K562 (cell line): ENCODE measurements around the gene GATC. TPM values are rescaled to one million over a fixed set of nuclear protein-coding genes. Genes with fewer than 3 reads are reported as not detected.

ENCODE experiments used
- ATAC-seq: fragments of 200-7000 bp; cut with Tn5 transposase; 3 replicates; pipeline ENCODE4 v1.9.1; 2020; ENCODE audit warnings: moderate library complexity
- BruUV-seq: library from RNA; stranded (reverse); fragments of 400-500 nt; replicated peaks from 2 replicates; lab custom pipeline; 2021; lab: Mats Ljungman, UMichigan
- CTCF ChIA-PET: fragments of 300-600 bp; formaldehyde crosslinking; extraction: SDS; loops from one replicate; lab custom pipeline; 2021; ENCODE audit warnings: low intra/inter-chr PET ratio; lab: Yijun Ruan, JAX
- POLR2A ChIA-PET: fragments of 300-600, 350-650 bp; sonication (Branson Sonifier 250); formaldehyde crosslinking; extraction: SDS; loops from one replicate; lab custom pipeline; 2021; ENCODE audit warnings: antibody characterized with exemption, inconsistent platforms; lab: Yijun Ruan, JAX
- DNase-seq, 4 experiments: peaks; one replicate each; pipeline versions ENCODE4 v3.0.0 to v3.0.0-alpha.2; 2011 to 2018; ENCODE audit warnings: low spot score in 3 of 4, mixed read lengths in 3 of 4; ENCODE audit errors: extremely low read depth in 1 of 4
- FAIRE-seq: peaks from 2 replicates; lab custom pipeline; 2011; peaks lifted over from hg19 to GRCh38; lab: Jason Lieb, UNC
- H2AFZ ChIP-seq: 2 replicates; pipeline ENCODE4 v1.6.0; 2011; ENCODE audit warnings: low read depth, low read length, control low read depth, inconsistent platforms
- H3K27ac ChIP-seq: fragments of 200-600 bp; 3 replicates; pipeline ENCODE4 v1.8.0; 2011; ENCODE audit warnings: low read depth, mild to moderate bottlenecking, control low read depth, inconsistent platforms, low read length, moderate library complexity, mixed read lengths; ENCODE audit errors: extremely low read depth
- H3K27me3 ChIP-seq, 2 experiments: fragments of 300-600 bp in 1 of 2; 2 replicates in 1 of 2; 3 replicates in 1 of 2; pipeline versions ENCODE4 v1.6.0 to v1.8.0; 2011; ENCODE audit warnings: inconsistent platforms in 2 of 2, low read length in 2 of 2, mild to moderate bottlenecking in 1 of 2, mixed read lengths in 1 of 2, moderate library complexity in 1 of 2; ENCODE audit not compliant: control insufficient read depth in 2 of 2, insufficient read depth in 2 of 2
- H3K36me3 ChIP-seq: fragments of 300-600 bp; 3 replicates; pipeline ENCODE4 v1.8.0; 2011; ENCODE audit warnings: mild to moderate bottlenecking, low read length, inconsistent platforms; ENCODE audit not compliant: control insufficient read depth, insufficient read depth
- H3K4me1 ChIP-seq, 2 experiments: fragments of 200-600 bp in 1 of 2; replicated peaks in 1 of 2; 2 replicates in 1 of 2; 3 replicates in 1 of 2; pipeline versions ENCODE4 v1.5.1 to v1.8.0; 2011; ENCODE audit warnings: inconsistent platforms in 2 of 2, low read length in 2 of 2, mild to moderate bottlenecking in 1 of 2, mixed read lengths in 1 of 2, moderate library complexity in 1 of 2; ENCODE audit not compliant: control insufficient read depth in 2 of 2, insufficient read depth in 2 of 2
- H3K4me2 ChIP-seq: 2 replicates; pipeline ENCODE4 v1.6.1; 2011; ENCODE audit warnings: low read length, control low read depth, inconsistent platforms, mixed read lengths; ENCODE audit not compliant: insufficient read depth
- H3K4me3 ChIP-seq: fragments of 200-600 bp; sonication (generic), shearing (Covaris generic); 2 replicates; pipeline ENCODE4 v1.5.1; 2016; ENCODE audit warnings: control low read depth, inconsistent platforms
- H3K79me2 ChIP-seq: fragments of 200-600 bp; 3 replicates; pipeline ENCODE4 v1.8.0; 2011; ENCODE audit warnings: low read length, inconsistent platforms; ENCODE audit not compliant: control insufficient read depth, insufficient read depth
- H3K9ac ChIP-seq, 2 experiments: 2 replicates each; pipeline versions ENCODE4 v1.6.0 to v1.6.1; 2011; ENCODE audit warnings: low read depth in 2 of 2, low read length in 2 of 2, control low read depth in 1 of 2, inconsistent platforms in 1 of 2, mild to moderate bottlenecking in 1 of 2, mixed read lengths in 1 of 2; ENCODE audit not compliant: insufficient read depth in 1 of 2
- H3K9me1 ChIP-seq: one replicate; pipeline ENCODE4 v1.6.0; 2011; ENCODE audit warnings: inconsistent platforms, mild to moderate bottlenecking, low read length, moderate library complexity; ENCODE audit not compliant: control insufficient read depth, insufficient read depth
- H3K9me3 ChIP-seq: replicated peaks from 2 replicates; pipeline ENCODE4 v1.5.1; 2011; ENCODE audit warnings: low read depth, low read length, inconsistent platforms; ENCODE audit not compliant: control insufficient read depth, insufficient read depth
- H4K20me1 ChIP-seq: replicated peaks from 2 replicates; pipeline ENCODE4 v1.6.1; 2011; ENCODE audit warnings: low read length, inconsistent platforms, mixed read lengths; ENCODE audit not compliant: control insufficient read depth, insufficient read depth
- ATF7 ChIP-seq: fragments of 450-650 bp; IDR thresholded peaks from 2 replicates; pipeline ENCODE4 v1.7.1; 2014; ENCODE audit warnings: mild to moderate bottlenecking, moderate library complexity
- BCOR ChIP-seq: fragments of 450-650 bp; IDR thresholded peaks from 2 replicates; pipeline ENCODE4 v1.6.1; 2016
- CHD4 ChIP-seq: fragments of 200-600 bp; sonication (generic); IDR thresholded peaks from 3 replicates; pipeline ENCODE4 v1.6.1; 2012; ENCODE audit warnings: low read depth, mild to moderate bottlenecking, mixed read lengths, low read length, inconsistent platforms; ENCODE audit not compliant: insufficient read depth, insufficient replicate concordance, poor library complexity, severe bottlenecking
- KDM1A ChIP-seq, 2 experiments: fragments of 450-650 bp; IDR thresholded peaks; 2 replicates each; pipeline ENCODE4 v1.6.1; 2016; ENCODE audit warnings: mild to moderate bottlenecking in 2 of 2
- RAD51 ChIP-seq: fragments of 450-650 bp; IDR thresholded peaks from 2 replicates; pipeline ENCODE4 v1.7.1; 2016; ENCODE audit warnings: low read depth, mild to moderate bottlenecking, borderline replicate concordance
- RBM25 ChIP-seq: fragments of 200-400 bp; formaldehyde crosslinking; IDR thresholded peaks from 2 replicates; pipeline ENCODE4 v1.6.1; 2018; ENCODE audit warnings: low read length, low read depth, moderate library complexity; ENCODE audit not compliant: severe bottlenecking
- RCOR1 ChIP-seq, 2 experiments: IDR thresholded peaks; 2 replicates each; pipeline ENCODE4 v1.6.1; 2012; ENCODE audit warnings: low read depth in 2 of 2, low read length in 2 of 2, borderline replicate concordance in 1 of 2, improper control_type of control experiment in 1 of 2
- WGBS: fragments of 100-300 bp; shearing (Covaris generic); methylation state at CpG from one replicate; pipeline ENCODE4 v1.1.6; 2016; ENCODE audit warnings: low coverage, mixed read lengths; ENCODE audit not compliant: insufficient coverage; ENCODE audit errors: missing lambda C conversion rate; 5-methylcytosine and 5-hydroxymethylcytosine counted together
- in situ Hi-C: fragments of 300-500 bp; cut with MboI; formaldehyde crosslinking; loops from 4 replicates; pipeline ENCODE4 v1.15.0; 2018; ENCODE audit warnings: inconsistent platforms, mixed read lengths
- intact Hi-C: fragments of 100-400 bp; cut with micrococcal nuclease; formaldehyde crosslinking; loops from 2 replicates; pipeline ENCODE4 v1.14.2; 2022
- polyA plus RNA-seq, 8 experiments: library from polyadenylated mRNA; depleted of rRNA in 4 of 8; stranded (reverse) in 5 of 8; unstranded in 3 of 8; fragments of >200 nt; fragmentation: Nextera tagmentation in 2 of 8; fragmentation: Illumina TruSeq in 1 of 8; extraction: Ambion mirVana in 2 of 8; extraction: Trizol in 1 of 8; gene quantifications; 2 replicates each; pipeline versions ENCODE4 v1.2.1 to v1.2.3, GENCODE V29; 2011 to 2014; ENCODE audit warnings: inconsistent platforms in 1 of 8, missing spikeins in 1 of 8
- total RNA-seq, 7 experiments: library from RNA; depleted of rRNA in 6 of 7; stranded (reverse); fragments of >200 nt in 6 of 7; fragmentation: Illumina TruSeq in 2 of 7; extraction: Trizol in 2 of 7; gene quantifications; 2 replicates each; pipeline versions ENCODE4 v1.2.1 to v1.2.3, GENCODE V29; 2011 to 2021; ENCODE audit warnings: low replicate concordance in 1 of 7
- TF ChIP-seq, protein P1 (sequence below), 2 experiments: fragments of 450-650 bp in 1 of 2; sonication (generic) in 1 of 2; formaldehyde crosslinking in 1 of 2; IDR thresholded peaks in 1 of 2; conservative IDR thresholded peaks in 1 of 2; 2 replicates each; pipeline versions ENCODE4 v1.6.1 to v1.8.1; 2016 to 2023; ENCODE audit warnings: mild to moderate bottlenecking in 2 of 2, moderate library complexity in 2 of 2, inconsistent platforms in 1 of 2, missing genetic modification reagents in 1 of 2
- TF ChIP-seq, protein P2 (sequence below): IDR thresholded peaks from 2 replicates; pipeline ENCODE4 v1.6.1; 2014; ENCODE audit warnings: antibody characterized with exemption
- TF ChIP-seq, protein P3 (sequence below), 2 experiments: fragments of 450-650 bp; conservative IDR thresholded peaks; 2 replicates each; pipeline ENCODE4 v1.6.1; 2017; ENCODE audit warnings: mild to moderate bottlenecking in 2 of 2, moderate library complexity in 2 of 2

The GATC gene
- total and polyA plus RNA-seq, 9 of the 15 experiments (the other 6 are each of a cell fraction or from before 2014, with no cell fraction given): 5.8 to 52.6 (median 28.2) TPM

DNA sequence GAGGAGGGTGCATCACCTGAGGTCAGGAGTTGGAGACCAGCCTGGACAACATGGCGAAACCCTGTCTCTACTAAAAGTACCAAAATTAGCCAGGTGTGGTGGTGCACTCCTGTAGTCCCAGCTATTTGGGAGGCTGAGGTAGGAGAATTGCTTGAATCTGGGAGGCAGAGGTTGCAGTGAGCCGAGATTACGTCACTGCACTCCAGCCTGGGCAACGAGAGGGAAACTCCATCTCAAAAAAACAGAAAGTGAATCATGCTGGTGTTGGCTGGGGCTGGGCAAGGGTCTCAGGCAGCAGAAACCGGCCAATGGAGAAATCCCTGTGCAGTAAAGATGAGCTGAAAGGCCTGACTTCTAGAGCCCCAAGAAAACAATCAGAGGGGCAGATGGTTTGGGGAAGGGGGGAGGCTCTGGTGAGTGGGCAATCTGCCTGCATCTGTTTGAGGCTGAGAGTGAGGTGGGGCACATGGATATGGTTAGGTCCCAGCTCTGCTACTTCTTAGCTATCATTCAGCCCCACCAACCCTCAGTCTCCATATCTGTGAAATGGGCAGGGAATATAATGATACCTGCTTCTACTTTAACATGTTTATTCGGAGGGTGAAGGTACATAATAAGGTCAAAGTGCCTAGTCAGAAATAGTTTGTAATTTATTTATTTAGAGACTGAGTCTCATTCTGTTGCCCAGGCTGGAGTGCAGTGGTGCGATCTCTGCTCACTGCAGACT, 29.6 kb upstream of the GATC start:
- in situ Hi-C loops (no loop called here), intact Hi-C loops (no loop called here)
- FAIRE-seq: no peak
- H3K4me3 ChIP-seq: no peak overlapping the region
- no TSS peak for BruUV-seq
- TF ChIP-seq, protein P1, sequence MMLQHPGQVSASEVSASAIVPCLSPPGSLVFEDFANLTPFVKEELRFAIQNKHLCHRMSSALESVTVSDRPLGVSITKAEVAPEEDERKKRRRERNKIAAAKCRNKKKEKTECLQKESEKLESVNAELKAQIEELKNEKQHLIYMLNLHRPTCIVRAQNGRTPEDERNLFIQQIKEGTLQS (IDR thresholded peaks at IDR 0.05): peak; percentile 35; the same call in 1 of the 2 replicates
- TF ChIP-seq, protein P1 (CRISPR knock-in tag; conservative IDR thresholded peaks at IDR 0.05): no peak
- TF ChIP-seq KDM1A (IDR thresholded peaks at IDR 0.05): peak in 1 of 2 experiments; percentile 28; a peak in 1 of 4 replicates
- peak; percentile 79 for TF ChIP-seq BCOR
- TF ChIP-seq RAD51: no peak
- peak; percentile 36; the same call in 1 of the 2 replicates for TF ChIP-seq ATF7
- TF ChIP-seq RCOR1 (IDR thresholded peaks at IDR 0.05; ENCODE audit: borderline replicate concordance in 1 of 2, low read depth in 2 of 2, low read length in 2 of 2): 0 out of 4 replicates have a peak, but pooled peaks of 1 of the 2 experiments have one; percentile 25
- TF ChIP-seq RBM25: peak; percentile 84
- TF ChIP-seq, protein P2, sequence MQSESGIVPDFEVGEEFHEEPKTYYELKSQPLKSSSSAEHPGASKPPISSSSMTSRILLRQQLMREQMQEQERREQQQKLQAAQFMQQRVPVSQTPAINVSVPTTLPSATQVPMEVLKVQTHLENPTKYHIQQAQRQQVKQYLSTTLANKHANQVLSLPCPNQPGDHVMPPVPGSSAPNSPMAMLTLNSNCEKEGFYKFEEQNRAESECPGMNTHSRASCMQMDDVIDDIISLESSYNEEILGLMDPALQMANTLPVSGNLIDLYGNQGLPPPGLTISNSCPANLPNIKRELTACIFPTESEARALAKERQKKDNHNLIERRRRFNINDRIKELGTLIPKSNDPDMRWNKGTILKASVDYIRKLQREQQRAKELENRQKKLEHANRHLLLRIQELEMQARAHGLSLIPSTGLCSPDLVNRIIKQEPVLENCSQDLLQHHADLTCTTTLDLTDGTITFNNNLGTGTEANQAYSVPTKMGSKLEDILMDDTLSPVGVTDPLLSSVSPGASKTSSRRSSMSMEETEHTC: no peak
- TF ChIP-seq CHD4: peak; percentile 26
- TF ChIP-seq, protein P3, sequence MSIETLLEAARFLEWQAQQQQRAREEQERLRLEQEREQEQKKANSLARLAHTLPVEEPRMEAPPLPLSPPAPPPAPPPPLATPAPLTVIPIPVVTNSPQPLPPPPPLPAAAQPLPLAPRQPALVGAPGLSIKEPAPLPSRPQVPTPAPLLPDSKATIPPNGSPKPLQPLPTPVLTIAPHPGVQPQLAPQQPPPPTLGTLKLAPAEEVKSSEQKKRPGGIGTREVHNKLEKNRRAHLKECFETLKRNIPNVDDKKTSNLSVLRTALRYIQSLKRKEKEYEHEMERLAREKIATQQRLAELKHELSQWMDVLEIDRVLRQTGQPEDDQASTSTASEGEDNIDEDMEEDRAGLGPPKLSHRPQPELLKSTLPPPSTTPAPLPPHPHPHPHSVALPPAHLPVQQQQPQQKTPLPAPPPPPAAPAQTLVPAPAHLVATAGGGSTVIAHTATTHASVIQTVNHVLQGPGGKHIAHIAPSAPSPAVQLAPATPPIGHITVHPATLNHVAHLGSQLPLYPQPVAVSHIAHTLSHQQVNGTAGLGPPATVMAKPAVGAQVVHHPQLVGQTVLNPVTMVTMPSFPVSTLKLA (conservative IDR thresholded peaks at IDR 0.05): no peak
- no peaks in the 10 kb centered on the region for H3K9me1 ChIP-seq
- WGBS: 14% methylated on average over 7 of the region's 7 CpGs
- no peak overlapping the region for H3K9ac ChIP-seq
- H3K27ac ChIP-seq: no peak overlapping the region
- ChIA-PET CTCF (no interaction called here), POLR2A (interaction anchor here (0.5 to 1.3 kb wide), 2 partner anchors 39 to 42 kb away, joined by 3 read pairs; no protein-coding TSS in a partner anchor)
- no peaks in the 10 kb centered on the region for H3K36me3 ChIP-seq
- H3K4me2 ChIP-seq: no peak overlapping the region
- no peaks in the 10 kb centered on the region for H3K79me2 ChIP-seq
- peaks cover 16 to 21% of the 10 kb centered on the region in 2 experiments for H3K27me3 ChIP-seq
- no peaks in the 10 kb centered on the region for H4K20me1 ChIP-seq
- DNase-seq: no peak
- no peaks in the 10 kb centered on the region for H3K9me3 ChIP-seq
- no peak overlapping the region for H2AFZ ChIP-seq
- H3K4me1 ChIP-seq: peaks cover 0 to 4% of the 10 kb centered on the region in 2 experiments; a peak in 1 of 5 replicates
- ATAC-seq: no peak
